HUES48 (cell line): ENCODE measurements around the gene SHOC2.

Experiments
- H3K27ac ChIP-seq: one replicate; pipeline ENCODE4 v1.7.0; 2013; ENCODE audit warnings: low read depth, low read length, inconsistent platforms
- H3K27me3 ChIP-seq: 2 replicates; pipeline ENCODE4 v1.6.1; 2013; ENCODE audit warnings: mild to moderate bottlenecking, low read length; ENCODE audit not compliant: control insufficient read depth, insufficient read depth
- H3K36me3 ChIP-seq: 2 replicates; pipeline ENCODE4 v1.6.1; 2013; ENCODE audit warnings: low read length; ENCODE audit not compliant: control insufficient read depth, insufficient read depth
- H3K4me1 ChIP-seq: 2 replicates; pipeline ENCODE4 v1.6.1; 2013; ENCODE audit warnings: mild to moderate bottlenecking, low read length; ENCODE audit not compliant: control insufficient read depth, insufficient read depth
- H3K4me3 ChIP-seq: 2 replicates; pipeline ENCODE4 v1.5.1; 2013; ENCODE audit warnings: mild to moderate bottlenecking, low read depth, low read length
- H3K9ac ChIP-seq: 2 replicates; pipeline ENCODE4 v1.6.1; 2013; ENCODE audit warnings: mild to moderate bottlenecking, low read depth, low read length, moderate library complexity
- H3K9me3 ChIP-seq: 2 replicates; pipeline ENCODE4 v1.6.1; 2013; ENCODE audit warnings: low read length; ENCODE audit not compliant: control insufficient read depth, insufficient read depth

The SHOC2 gene

GRCh38 chr10:110969183-110969582 is 49.8 kb downstream of the SHOC2 start:
- Histone ChIP-seq H3K36me3 (peaks cover 9% of the 10 kb centered on the region; the same call in 1 of the 2 replicates), H3K9me3 (no peaks in the 10 kb centered on the region), H3K9ac (no peak overlapping the region), H3K27me3 (no peaks in the 10 kb centered on the region), H3K4me1 (no peaks in the 10 kb centered on the region), H3K27ac (no peak overlapping the region), H3K4me3 (no peak overlapping the region)

- H3K27ac ChIP-seq = no peak overlapping the region
Observed at GRCh38 chr10:110971638-110972037, 52.2 kb downstream of the SHOC2 start.

GRCh38 chr10:110972231-110973134 is 53.1 kb downstream of the SHOC2 start:
- Histone ChIP-seq H3K9ac (no peak overlapping the region), H3K9me3 (no peaks in the 10 kb centered on the region), H3K36me3 (no peaks in the 10 kb centered on the region), H3K4me1 (no peaks in the 10 kb centered on the region), H3K4me3 (no peak overlapping the region), H3K27ac (no peak overlapping the region), H3K27me3 (no peaks in the 10 kb centered on the region)

More at GRCh38 chr10:110971638-110972037, 52.2 kb downstream of the SHOC2 start:
- peaks cover 5% of the 10 kb centered on the region; the same call in 1 of the 2 replicates for H3K36me3 ChIP-seq
- H3K4me3 ChIP-seq = no peak overlapping the region
- no peak overlapping the region for H3K9ac ChIP-seq
- H3K4me1 ChIP-seq = no peaks in the 10 kb centered on the region
- H3K9me3 ChIP-seq = no peaks in the 10 kb centered on the region
- no peaks in the 10 kb centered on the region for H3K27me3 ChIP-seq

GRCh38 chr10:110973400-110973799 is 54.0 kb downstream of the SHOC2 start:
- Histone ChIP-seq H3K9me3 (no peaks in the 10 kb centered on the region), H3K36me3 (no peaks in the 10 kb centered on the region), H3K9ac (no peak overlapping the region), H3K4me3 (no peak overlapping the region), H3K27me3 (no peaks in the 10 kb centered on the region), H3K27ac (no peak overlapping the region), H3K4me1 (no peaks in the 10 kb centered on the region)

GRCh38 chr10:110976577-110976976 is 57.2 kb downstream of the SHOC2 start:
- Histone ChIP-seq H3K9me3 (no peaks in the 10 kb centered on the region), H3K4me3 (no peak overlapping the region)

GRCh38 chr10:110977662-110978061 is 58.3 kb downstream of the SHOC2 start:
- H3K27me3 ChIP-seq = no peaks in the 10 kb centered on the region
- H3K4me1 ChIP-seq = no peaks in the 10 kb centered on the region
- no peaks in the 10 kb centered on the region for H3K9me3 ChIP-seq
- H3K4me3 ChIP-seq = no peak overlapping the region
- no peak overlapping the region for H3K9ac ChIP-seq
- H3K27ac ChIP-seq = no peak overlapping the region
- no peaks in the 10 kb centered on the region for H3K36me3 ChIP-seq

More at GRCh38 chr10:110976577-110976976, 57.2 kb downstream of the SHOC2 start:
- Histone ChIP-seq H3K36me3 (no peaks in the 10 kb centered on the region), H3K4me1 (no peaks in the 10 kb centered on the region), H3K27me3 (no peaks in the 10 kb centered on the region), H3K27ac (no peak overlapping the region), H3K9ac (no peak overlapping the region)

- no peaks in the 10 kb centered on the region for H3K9me3 ChIP-seq
- H3K4me1 ChIP-seq = no peaks in the 10 kb centered on the region
- H3K27ac ChIP-seq = no peak overlapping the region
- H3K36me3 ChIP-seq = no peaks in the 10 kb centered on the region
- H3K9ac ChIP-seq = no peak overlapping the region
- H3K4me3 ChIP-seq = no peak overlapping the region
- H3K27me3 ChIP-seq = no peaks in the 10 kb centered on the region
Observed at GRCh38 chr10:110978204-110978603, 58.8 kb downstream of the SHOC2 start.

- H3K4me1 ChIP-seq = no peaks in the 10 kb centered on the region
- no peaks in the 10 kb centered on the region for H3K36me3 ChIP-seq
- no peak overlapping the region for H3K27ac ChIP-seq
- H3K9me3 ChIP-seq = no peaks in the 10 kb centered on the region
- H3K27me3 ChIP-seq = no peaks in the 10 kb centered on the region
- no peak overlapping the region for H3K4me3 ChIP-seq
- no peak overlapping the region for H3K9ac ChIP-seq
Observed at GRCh38 chr10:110979611-110980010, 60.2 kb downstream of the SHOC2 start.

- no peak overlapping the region for H3K4me3 ChIP-seq
- H3K27me3 ChIP-seq = no peaks in the 10 kb centered on the region
- no peak overlapping the region for H3K27ac ChIP-seq
- H3K4me1 ChIP-seq = no peaks in the 10 kb centered on the region
- H3K9ac ChIP-seq = no peak overlapping the region
- H3K9me3 ChIP-seq = no peaks in the 10 kb centered on the region
- no peaks in the 10 kb centered on the region for H3K36me3 ChIP-seq
Observed at GRCh38 chr10:110980807-110981206, 61.4 kb downstream of the SHOC2 start.

- no peaks in the 10 kb centered on the region for H3K9me3 ChIP-seq
Observed at GRCh38 chr10:110983466-110983865, 64.1 kb downstream of the SHOC2 start.

GRCh38 chr10:110985497-110986275 is 66.3 kb downstream of the SHOC2 start:
- no peaks in the 10 kb centered on the region for H3K36me3 ChIP-seq
- H3K4me1 ChIP-seq = no peaks in the 10 kb centered on the region
- H3K9ac ChIP-seq = no peak overlapping the region
- H3K27me3 ChIP-seq = no peaks in the 10 kb centered on the region
- no peak overlapping the region for H3K4me3 ChIP-seq
- H3K27ac ChIP-seq = no peak overlapping the region
- H3K9me3 ChIP-seq = no peaks in the 10 kb centered on the region

More at GRCh38 chr10:110983466-110983865, 64.1 kb downstream of the SHOC2 start:
- H3K4me1 ChIP-seq = no peaks in the 10 kb centered on the region
- H3K27me3 ChIP-seq = no peaks in the 10 kb centered on the region
- no peak overlapping the region for H3K27ac ChIP-seq
- H3K36me3 ChIP-seq = no peaks in the 10 kb centered on the region
- no peak overlapping the region for H3K4me3 ChIP-seq
- no peak overlapping the region for H3K9ac ChIP-seq
